ENCODE data around the gene RIF1.

- no peak for TF ChIP-seq CTCF (IDR thresholded peaks at IDR 0.05)
- no peak for TF ChIP-seq POLR2AphosphoS5 (IDR thresholded peaks at IDR 0.05)
Observed at GRCh38 chr2:151422917-151423439, 13.3 kb downstream of the RIF1 start.

Data from upper lobe of left lung (tissue), 4 donors.